ENCODE data around the gene E2F2.

Gene E2F2

GRCh38 chr1:23562137-23562876, 31.3 kb upstream of the E2F2 start:
- peak; percentile 97 to 98 (median 97) for DNase-seq

- DNase-seq = no peak
Observed at GRCh38 chr1:23561813-23562100, 30.7 kb upstream of the E2F2 start.

- peak in 1 of 3 experiments; percentile 38 for DNase-seq
Observed at GRCh38 chr1:23561076-23561812, 30.2 kb upstream of the E2F2 start.

- DNase-seq = peak; percentile 41 to 72 (median 65)
Observed at GRCh38 chr1:23559985-23560741, 29.1 kb upstream of the E2F2 start.

- peak; percentile 95 to 97 (median 96) for DNase-seq
Observed at GRCh38 chr1:23559136-23559984, 28.3 kb upstream of the E2F2 start, which contains the start of gene ID3. Gene ID3 (minus strand): TSS chr1:23559501. CDS start chr1:23559426, 75 bp downstream.

GRCh38 chr1:23558872-23559135, 27.8 kb upstream of the E2F2 start:
- no peak for DNase-seq

GRCh38 chr1:23558140-23558871, 27.3 kb upstream of the E2F2 start:
- peak; percentile 62 to 79 (median 65) for DNase-seq

- DNase-seq = peak in 1 of 3 experiments; percentile 44
Observed at GRCh38 chr1:23557471-23558124, 26.6 kb upstream of the E2F2 start.

GRCh38 chr1:23556635-23557470, 25.8 kb upstream of the E2F2 start:
- DNase-seq = peak; percentile 35 to 63 (median 36)

- peak; percentile 53 to 80 (median 66) for DNase-seq
Observed at GRCh38 chr1:23555986-23556634, 25.1 kb upstream of the E2F2 start.

- peak in 1 of 3 experiments; percentile 83 for DNase-seq
Observed at GRCh38 chr1:23555270-23555985, 24.4 kb upstream of the E2F2 start.

- peak; percentile 96 to 98 (median 97) for DNase-seq
Observed at GRCh38 chr1:23554481-23555269, 23.6 kb upstream of the E2F2 start.

- DNase-seq = no peak
Observed at GRCh38 chr1:23554127-23554480, 23.1 kb upstream of the E2F2 start.

- peak in 1 of 3 experiments; percentile 42 for DNase-seq
Observed at GRCh38 chr1:23553231-23554126, 22.4 kb upstream of the E2F2 start.

- DNase-seq = no peak
Observed at GRCh38 chr1:23551849-23552248, 20.8 kb upstream of the E2F2 start.

- peak in 1 of 3 experiments; percentile 69 for DNase-seq
Observed at GRCh38 chr1:23548704-23549143, 17.7 kb upstream of the E2F2 start.

GRCh38 chr1:23546897-23547584, 16.0 kb upstream of the E2F2 start:
- DNase-seq = no peak
